DMS114 treated with DMSO at 0.1 percent for 48 hours (cell line): ENCODE measurements around the gene GADL1.

Experiments
- DNase-seq: peaks from one replicate; lab custom pipeline; 2025; ENCODE audit not compliant: unreplicated experiment; lab: John Stamatoyannopoulos, UW

The GADL1 gene

GRCh38 chr3:30813734-30814133 is 80.7 kb downstream of the GADL1 start:
- no peak for DNase-seq

- DNase-seq = no peak
Observed at GRCh38 chr3:30811151-30811795, 83.2 kb downstream of the GADL1 start.

- no peak for DNase-seq
Observed at GRCh38 chr3:30810625-30811024, 83.8 kb downstream of the GADL1 start.

- DNase-seq = no peak
Observed at GRCh38 chr3:30805695-30806094, 88.8 kb downstream of the GADL1 start.

GRCh38 chr3:30804984-30805383 is 89.5 kb downstream of the GADL1 start:
- DNase-seq = no peak

GRCh38 chr3:30795176-30795575 is 99.3 kb downstream of the GADL1 start:
- DNase-seq = no peak

- no peak for DNase-seq
Observed at GRCh38 chr3:30793740-30794139, 100.7 kb downstream of the GADL1 start.

GRCh38 chr3:30790150-30790549 is 104.3 kb downstream of the GADL1 start:
- DNase-seq = no peak

- no peak for DNase-seq
Observed at GRCh38 chr3:30786365-30786764, 108.1 kb downstream of the GADL1 start.

- DNase-seq = no peak
Observed at GRCh38 chr3:30779686-30780287, 114.7 kb downstream of the GADL1 start.

- no peak for DNase-seq
Observed at GRCh38 chr3:30778933-30779332, 115.5 kb downstream of the GADL1 start.

- no peak for DNase-seq
Observed at GRCh38 chr3:30777426-30778113, 116.9 kb downstream of the GADL1 start.

GRCh38 chr3:30776186-30776815 is 118.2 kb downstream of the GADL1 start:
- no peak for DNase-seq

GRCh38 chr3:30775040-30775439 is 119.4 kb downstream of the GADL1 start:
- DNase-seq = no peak

- no peak for DNase-seq
Observed at GRCh38 chr3:30774062-30774461, 120.4 kb downstream of the GADL1 start.

GRCh38 chr3:30770387-30770786 is 124.1 kb downstream of the GADL1 start:
- DNase-seq = no peak

GRCh38 chr3:30768703-30769550 is 125.5 kb downstream of the GADL1 start:
- DNase-seq = peak; percentile 17

GRCh38 chr3:30768046-30768445 is 126.4 kb downstream of the GADL1 start:
- no peak for DNase-seq

GRCh38 chr3:30766522-30766921 is 127.9 kb downstream of the GADL1 start:
- DNase-seq = no peak

GRCh38 chr3:30764891-30765290 is 129.6 kb downstream of the GADL1 start:
- DNase-seq = no peak

- no peak for DNase-seq
Observed at GRCh38 chr3:30764281-30764680, 130.2 kb downstream of the GADL1 start.
